DMS53 treated with DMSO at 0.1 percent for 48 hours (cell line): ENCODE data around the gene SNX10.

Source experiments
- DNase-seq: peaks from one replicate; lab custom pipeline; 2025; ENCODE audit not compliant: unreplicated experiment; lab: John Stamatoyannopoulos, UW

Gene SNX10

DNA sequence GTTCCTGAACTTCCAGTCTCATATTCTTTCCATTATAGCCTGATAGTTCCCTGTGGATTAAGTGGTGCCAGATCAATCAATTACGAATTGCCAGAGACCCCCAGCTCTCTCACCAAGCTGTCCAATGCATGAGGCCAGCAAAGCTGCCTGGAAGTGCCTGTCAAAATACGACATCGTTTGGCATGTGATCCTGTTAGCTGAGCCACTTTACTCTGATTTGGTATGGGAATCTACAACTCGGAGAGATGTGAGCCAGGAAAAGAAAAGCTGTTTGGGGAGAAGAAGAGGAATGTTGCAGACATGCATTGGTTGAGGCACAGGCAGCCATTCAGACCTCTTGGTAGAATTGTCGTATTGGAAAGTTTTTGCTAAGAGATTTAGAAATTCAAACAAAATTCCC is 3.9 kb downstream of the SNX10 start:
- no peak for DNase-seq

DNA sequence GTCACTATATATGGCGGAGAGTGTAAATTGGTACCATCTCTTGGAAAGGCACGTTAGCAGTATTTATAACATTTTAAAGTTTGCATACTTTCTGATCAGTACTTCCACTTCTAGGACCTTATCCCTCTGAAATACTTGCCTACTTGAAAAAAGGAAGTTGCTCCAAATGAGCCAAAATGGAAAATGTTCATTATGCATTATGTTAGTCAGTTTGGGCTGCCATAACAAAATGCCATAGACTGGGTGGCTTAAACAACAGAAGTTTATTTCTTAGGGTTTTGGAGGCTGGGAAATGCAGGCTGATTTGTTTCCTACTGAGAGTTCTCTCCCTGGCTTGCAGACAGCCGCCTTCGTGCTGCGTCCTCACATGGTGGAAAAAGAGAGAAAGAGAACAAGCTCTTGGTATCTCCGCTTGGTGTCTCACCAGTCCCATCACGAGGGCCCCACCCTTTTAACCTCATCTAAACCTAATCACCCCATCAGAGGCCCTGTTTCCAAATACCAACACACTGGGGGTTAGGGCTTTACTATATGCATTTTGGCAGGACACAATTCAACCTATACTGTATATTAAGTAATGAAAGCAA is 6.9 kb downstream of the SNX10 start:
- no peak for DNase-seq

DNA sequence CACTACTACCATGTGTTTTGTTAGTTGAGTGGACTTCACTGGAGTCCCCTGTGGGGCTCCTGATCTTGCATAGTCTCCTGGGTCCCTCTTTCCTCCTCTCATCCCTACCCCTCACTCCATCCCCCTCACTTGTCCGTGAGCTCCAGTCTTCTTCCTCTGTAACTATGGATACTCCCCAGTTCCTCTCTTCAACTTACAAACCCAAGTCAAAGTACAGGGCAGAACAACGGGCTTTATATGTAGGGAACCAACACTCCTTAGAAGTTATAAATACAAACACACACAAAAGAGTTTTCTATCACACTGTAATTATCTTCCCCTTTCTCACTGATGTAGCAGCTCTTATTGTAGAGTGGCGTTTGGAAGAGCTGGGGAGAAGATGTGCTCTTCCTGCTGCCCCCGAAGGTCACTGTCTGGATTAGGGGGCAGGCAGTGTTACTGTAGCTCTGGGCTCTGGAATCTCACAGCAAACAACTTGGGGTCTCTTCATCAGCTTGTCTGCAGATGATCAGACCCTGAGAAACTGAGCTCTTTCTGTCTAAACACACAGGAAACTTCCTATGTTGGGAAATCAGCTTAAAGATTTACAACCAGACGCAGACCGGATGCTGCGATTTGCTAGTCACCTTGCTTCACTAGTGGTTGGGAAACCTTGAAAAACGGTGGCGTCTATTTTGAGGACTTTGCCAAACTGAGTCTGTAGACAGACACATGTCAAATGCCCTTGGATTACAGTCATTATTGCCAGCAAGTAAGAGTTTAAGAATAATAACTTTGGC is 13.6 kb downstream of the SNX10 start:
- DNase-seq, result no peak

DNA sequence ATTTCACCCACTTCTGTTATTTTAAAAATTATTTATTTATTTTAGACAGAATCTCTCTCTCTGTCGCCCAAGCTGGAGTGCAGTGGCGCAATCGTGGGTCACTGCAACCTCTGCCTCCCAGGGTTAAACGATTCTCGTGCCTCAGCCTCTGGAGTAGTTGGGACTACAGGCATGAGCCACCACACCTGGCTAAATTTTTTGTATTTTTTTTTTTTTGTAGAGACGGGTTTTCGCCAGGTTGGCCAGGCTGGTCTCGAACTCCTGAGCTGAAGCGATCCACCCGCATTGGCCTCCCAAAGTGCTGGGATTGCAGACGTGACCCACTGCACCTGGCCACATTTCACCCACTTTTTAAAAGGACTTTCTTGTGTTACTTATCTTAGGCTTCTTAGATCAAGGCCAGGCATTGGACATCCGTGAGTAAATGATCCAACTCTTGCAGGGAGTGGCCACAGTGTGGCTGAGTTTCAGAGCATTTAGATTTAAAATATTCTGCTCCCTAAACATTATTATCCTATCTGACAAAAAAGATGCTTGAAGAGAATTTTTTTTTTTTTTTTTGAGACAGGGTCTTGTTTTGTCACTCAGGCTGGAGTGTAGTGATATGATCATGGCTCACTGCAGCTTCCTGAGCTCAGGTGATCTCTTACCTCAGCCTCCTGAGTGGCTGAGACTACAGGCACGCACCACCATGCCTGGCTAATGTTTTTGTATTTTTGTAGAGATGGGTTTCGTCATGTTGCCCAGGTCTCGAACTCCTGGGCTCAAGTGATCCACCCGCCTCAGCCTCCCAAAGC is 14.4 kb downstream of the SNX10 start:
- DNase-seq, result no peak

DNA sequence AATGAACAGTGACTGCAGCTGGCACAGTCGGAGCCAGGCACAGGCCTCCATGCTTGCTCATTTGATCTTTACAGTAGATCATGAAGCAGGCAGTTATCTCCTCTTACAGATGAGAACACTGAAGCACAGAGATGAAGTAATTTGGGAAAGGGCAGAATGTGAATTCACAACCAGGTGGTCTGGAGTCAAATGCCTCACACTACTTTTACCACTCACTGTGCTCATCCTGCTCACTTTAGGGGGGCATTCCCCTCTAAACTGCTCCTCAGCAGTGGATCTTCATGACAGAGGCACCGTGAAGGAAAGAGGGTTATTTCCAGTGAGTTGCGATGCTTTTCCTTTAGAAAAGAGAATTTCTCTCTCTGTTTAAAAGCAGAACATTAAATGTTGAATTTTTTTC is 15.1 kb downstream of the SNX10 start:
- DNase-seq, result no peak

DNA sequence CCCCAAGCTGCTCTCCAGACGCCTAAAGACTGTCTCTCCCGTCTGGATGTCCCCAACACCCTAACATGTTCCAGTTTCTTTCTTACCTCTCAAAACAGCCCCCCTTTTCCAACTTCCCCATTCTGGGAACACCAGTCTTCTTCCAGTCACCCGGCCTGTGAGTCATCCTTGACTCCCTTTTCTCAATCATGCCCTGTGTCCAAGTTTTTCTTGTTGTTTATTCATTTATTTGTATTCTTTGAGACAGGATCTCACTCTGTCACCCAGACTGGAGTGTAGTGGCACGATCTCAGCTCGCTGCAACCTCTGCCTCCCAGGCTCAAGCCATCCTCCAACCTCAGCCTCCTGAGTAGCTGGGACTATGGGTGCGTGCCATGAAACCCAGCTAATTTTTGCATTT is 15.6 kb downstream of the SNX10 start:
- no peak for DNase-seq

DNA sequence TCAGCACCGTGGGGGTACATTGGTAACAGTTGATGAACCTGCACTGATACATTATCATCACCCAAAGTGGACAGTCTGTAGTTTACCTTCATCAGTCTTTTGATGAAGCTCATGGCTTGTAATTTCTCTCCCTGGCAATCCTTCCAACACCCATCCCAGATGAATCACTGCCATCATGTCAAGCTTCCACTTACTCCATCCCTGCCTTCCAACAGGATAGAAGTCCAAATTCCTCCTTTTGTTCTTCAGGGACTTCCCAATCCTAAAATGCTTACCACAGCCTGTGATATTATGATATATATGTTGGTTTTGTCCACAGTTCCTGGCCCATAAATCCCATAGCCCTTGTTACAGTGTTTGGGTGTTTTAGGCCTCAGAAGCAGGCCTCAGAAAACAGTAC is 16.1 kb downstream of the SNX10 start:
- no peak for DNase-seq

DNA sequence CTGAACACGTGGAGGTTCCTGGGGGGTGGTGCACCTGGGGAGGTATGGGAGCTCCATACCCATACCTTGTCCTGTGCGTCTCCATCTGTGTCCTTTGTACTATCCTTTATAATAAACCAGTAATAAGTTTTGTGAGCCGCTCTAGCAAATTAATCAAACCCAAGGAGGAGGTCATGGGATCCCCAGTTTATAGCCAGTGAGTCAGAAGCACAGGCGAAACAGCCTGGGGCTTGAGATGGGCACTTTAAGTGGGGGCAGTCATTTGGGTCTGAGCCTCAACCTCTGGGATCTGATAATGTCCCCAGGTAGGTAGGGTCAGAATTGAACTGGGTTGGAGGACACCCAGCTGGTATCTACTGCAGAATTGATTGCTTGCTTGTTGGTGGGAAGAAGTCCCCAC is 16.9 kb downstream of the SNX10 start:
- no peak for DNase-seq

DNA sequence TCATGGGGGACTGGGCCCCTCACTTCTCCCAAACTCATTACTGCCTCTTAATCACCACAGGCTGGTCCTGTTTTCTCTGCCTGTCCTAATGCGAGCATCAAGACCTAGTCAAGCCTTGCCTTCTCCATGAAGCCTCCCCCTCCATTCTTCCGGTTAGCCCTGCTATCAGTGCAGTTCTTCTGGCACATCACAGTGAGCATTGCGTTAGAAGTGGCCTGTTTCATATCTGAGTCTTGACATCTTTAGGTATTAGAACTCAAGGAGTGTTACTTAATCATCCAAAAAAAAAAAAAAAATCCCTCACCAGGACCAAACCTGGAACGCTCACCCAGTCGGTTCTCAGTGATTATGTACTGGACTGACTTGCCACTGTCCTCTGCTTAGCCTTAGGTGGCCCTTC is 17.4 kb downstream of the SNX10 start:
- DNase-seq, result no peak

DNA sequence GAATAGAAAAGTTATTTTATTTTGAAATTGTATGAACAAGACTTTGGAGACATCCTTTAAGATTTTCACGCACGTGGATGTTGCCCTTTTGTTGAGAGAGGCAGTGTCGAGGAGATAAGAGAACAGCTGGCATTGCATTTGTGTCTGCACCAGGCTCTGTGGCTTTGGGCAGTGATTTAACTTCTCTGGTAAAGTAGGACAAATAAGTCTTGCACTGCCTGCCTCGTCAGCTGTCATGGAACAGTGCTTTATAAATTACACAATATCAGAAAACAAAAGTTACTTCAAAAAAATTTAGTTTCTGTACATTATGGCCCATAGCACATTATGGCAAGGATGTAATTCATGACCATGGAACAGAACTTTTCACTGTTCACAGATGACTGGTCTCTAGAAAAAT is 20.1 kb downstream of the SNX10 start:
- DNase-seq, result no peak

DNA sequence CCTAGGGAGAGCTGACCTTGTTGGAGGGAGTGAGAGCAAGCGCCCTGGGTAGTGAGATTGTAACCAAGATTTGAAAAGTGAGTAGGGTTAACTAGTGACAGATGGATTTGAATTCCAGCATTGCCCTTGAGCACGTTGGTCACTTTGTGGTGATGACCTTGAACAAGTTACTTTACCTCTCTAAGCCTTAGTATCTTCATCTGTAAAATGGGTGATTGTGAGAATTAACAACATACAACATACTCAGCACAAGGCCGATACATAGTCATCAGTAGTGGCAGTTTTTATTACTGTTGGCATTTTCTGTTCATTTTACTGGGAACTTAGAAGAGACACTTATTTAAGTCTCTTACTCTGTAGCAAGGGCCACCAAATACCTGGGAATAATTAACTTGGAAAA is 25.5 kb downstream of the SNX10 start:
- no peak for DNase-seq

DNA sequence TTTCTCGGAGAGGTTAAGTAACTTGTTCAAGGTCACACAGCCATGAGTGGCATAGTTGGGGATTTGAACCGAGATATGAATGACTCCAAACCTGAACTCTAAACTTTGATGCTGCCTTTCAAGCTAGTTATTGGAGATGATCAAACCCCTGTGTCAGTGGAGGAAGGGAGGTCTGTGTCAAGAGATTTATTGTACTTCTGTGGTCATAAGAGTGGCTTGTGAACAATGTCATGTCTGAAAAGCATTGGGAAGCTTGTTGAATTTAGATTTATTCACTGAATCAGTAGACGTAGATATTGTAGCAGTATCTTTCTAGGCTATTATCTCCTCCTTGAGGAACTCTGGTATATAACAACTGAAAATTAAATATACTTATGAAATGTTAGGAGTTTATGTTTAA is 27.3 kb downstream of the SNX10 start:
- no peak for DNase-seq

DNA sequence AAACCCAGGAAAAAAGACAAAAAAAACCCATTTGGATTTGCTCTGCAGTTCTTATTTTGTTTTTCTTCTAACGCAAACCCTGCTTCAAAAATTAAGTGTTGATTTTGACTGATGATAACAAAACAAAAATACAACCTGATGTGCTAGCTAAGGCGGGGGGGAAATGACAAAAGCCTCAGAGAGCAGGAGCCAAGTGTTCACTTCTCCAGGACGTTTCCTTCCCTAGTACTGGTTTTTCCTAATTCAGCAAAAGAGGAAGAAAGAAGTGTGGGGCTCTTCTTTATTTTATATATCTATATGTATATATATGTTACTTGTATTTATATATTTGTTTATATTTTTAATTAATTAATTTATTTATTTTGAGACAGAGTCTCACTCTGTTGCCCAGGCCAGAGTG is 28.0 kb downstream of the SNX10 start:
- DNase-seq, result no peak

DNA sequence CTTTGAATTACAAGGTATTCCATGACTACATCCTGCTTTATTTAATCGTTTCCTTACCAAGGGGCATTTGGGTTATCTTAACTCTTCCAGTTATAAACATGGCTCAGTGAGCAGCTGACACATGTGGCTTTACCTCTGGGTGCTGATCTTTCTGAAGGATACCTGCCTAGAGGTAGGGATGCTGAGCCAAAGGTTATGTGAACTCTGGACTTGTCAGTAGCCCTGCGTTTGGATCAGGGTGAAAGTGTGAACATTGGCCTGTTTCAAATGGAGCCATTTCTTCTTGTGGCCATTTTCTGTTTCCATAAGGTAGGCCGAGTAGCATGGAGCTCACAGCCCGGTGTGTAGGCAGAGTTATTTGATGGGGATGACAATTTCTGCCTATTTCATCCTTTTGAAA is 29.2 kb downstream of the SNX10 start:
- DNase-seq, result no peak

DNA sequence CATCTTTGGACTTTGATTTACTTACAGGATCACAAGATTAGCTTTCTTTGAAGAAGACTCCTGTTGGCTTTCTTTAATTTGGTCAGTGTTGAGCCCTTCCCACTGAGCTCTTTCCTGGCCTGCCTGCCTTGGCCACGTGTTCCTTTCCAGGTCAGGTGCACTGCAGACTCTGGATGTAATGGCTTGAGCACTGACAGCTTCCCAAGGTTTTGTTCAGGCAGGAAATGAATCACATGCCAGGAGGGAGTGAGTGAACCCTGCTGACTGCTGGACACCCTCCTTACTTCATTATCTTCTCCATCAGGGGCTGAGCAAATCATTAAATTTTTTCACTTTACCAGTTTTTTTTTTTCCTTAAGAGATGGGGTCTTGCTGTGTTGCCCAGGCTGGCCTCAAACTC is 29.8 kb downstream of the SNX10 start:
- DNase-seq, result no peak

DNA sequence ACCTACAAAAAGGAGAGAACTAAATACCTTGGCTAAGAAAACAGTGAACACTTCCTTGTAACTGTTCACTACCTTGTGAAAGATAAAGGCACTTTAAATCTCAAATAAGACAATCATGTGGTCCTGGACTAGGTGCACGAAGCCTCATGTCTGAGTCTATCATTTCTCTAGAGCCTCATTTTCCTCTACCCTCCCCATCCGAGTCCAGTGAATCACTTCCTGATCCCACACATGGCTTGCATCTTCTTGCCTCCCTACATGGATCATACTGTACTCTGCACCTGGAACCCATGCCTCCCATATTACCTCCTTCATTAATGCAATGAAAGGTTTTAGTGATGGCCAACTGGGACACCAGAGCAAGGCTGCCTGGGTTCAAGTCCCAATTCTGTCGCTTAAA is 34.5 kb downstream of the SNX10 start:
- no peak for DNase-seq

DNA sequence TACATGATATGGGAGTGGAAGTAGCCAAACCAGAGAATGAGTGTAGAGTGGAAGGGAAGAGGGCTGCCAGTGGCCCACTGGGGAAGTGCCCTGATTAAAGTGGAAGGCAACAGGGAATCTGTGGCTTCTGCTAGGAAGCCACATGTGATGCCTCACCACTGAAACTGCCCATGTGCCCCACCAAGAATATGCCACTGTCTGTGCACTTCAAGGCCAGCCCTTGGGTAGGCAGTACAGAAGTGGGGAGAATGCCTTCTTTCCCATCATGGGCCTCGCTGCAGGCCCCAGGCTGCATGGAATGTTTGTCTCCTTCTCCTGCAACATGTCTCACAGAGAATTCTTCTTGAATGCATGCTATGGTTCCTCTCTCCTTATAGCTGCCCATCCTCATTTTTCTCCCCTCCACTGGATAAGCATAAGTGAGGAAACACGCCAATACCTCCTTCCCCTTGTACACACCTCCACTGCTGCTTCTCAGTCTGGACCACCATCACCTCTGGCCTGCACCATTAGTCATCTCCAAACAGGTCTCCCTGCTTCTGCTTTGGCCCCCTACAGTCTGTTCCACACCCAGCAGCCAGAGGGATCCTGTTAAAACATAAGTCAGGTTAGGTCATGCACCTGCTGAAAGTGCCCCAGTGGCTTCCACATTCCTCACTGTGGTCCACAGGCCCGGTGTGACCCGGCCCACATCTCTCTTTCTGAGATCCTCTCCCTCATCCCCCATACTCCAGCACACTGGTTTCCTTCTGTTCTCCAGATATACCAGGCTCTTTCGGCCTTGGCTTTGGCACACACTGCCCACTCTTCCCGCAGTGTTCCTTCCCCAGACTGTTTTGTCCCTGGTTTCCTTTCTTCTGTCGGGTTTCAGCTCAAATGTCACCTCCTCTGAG is 37.1 kb downstream of the SNX10 start:
- DNase-seq, result no peak

DNA sequence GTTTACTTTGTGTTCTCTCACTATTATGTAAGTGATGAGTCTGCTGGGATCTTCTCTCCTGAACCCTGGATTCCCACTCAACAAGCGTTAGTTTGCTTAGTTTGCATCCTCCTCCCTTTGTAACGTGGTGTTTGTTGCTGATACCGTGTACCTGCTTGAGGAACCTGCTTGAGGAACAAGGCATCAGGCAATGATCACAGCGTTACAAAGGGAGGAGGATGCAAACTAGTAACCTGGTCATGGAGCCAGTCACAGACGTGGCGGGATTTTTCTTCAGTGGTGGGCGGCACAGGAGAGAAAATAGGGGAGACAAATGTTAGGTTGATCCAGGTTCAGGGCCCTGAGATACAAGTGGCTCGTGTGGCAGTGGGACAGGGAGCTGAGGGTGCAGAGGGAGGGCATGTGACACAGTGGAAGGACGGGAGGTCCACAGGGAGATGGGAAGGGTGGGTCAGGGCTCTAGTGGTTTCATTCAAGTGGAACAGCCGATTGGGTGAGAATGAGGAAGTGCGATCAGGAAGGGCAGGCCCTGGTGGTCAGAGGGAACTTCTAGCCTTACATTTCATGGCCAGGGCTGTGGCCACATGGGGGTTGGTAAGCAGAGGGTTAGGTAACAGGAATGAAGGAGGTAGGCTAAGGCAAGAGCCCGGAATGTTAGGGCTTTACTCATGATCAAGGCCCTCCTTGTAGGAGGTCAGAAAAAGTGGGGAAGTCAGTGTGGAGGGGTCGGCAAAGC is 38.0 kb downstream of the SNX10 start:
- DNase-seq, result no peak

DNA sequence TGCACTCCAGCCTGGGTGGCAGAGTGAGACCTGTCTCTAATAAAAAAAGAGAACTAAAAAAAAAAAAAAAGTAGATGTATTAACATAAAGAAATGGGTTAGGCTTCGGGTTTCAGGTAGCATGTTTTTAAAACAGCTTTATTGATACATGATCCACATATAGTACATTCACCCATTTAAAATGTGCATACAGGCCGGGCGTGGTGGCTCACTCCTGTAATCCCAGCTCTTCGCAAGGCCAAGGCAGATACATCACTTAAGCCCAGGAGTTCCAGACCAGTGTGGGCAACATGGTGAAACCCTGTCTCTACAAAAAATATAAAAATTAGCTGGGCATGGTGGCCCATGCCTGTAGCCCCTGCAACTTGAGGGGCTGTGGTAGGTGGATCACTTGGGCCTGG is 39.5 kb downstream of the SNX10 start:
- no peak for DNase-seq

DNA sequence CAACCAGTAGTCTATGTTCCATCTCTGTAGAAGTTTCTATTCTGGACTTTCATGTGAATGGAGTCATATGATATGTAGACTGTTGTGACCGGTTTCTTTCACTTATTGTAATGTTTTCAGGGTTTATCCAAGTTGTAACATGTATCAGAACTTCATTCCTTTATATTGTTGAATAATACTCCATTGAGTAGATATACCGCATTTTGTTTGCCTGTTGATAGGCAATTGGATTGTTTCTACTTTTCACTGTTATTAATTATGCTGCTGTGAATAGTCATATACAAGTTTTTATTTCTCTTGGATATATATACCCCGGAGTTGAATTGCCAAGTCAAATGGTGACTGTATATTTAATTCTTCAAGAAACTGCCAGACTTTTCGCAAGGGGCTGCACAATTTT is 40.1 kb downstream of the SNX10 start:
- no peak for DNase-seq

DNA sequence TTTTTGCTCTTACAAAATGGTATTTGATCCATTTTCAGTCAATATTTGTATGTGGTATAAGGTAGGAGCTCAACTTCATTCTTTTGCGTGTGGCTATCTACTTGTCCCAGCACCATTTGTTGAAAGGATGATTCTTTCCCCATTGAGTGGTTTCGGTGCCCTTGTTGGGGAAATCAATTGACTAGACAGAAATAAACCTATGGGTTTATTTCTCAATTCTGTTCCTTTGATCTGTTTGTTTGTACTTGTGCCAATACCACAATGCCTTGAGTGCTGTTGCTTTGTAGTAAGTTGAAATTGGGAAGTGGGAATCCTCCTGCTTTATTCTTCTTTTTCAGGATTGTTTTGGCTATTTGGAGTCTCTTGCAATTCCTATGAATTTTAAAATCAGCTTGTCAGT is 41.0 kb downstream of the SNX10 start:
- no peak for DNase-seq
